IMR-90 (cell line): ENCODE data around the gene CCR3. TPM values are rescaled to one million over a fixed set of nuclear protein-coding genes. Genes with fewer than 3 reads are reported as not detected.

ENCODE experiments used
- ATAC-seq: fragments of 200-7000 bp; cut with Tn5 transposase; 2 replicates; pipeline ENCODE4 v1.9.1; 2020; ENCODE audit warnings: low read depth, mild to moderate bottlenecking, moderate library complexity
- BruUV-seq: library from RNA; stranded (reverse); fragments of 400-500 nt; replicated peaks from 2 replicates; lab custom pipeline; 2021; lab: Mats Ljungman, UMichigan
- CTCF ChIA-PET: fragments of 300-600 bp; formaldehyde crosslinking; extraction: SDS; loops from one replicate; lab custom pipeline; 2021; ENCODE audit warnings: antibody characterized with exemption; lab: Yijun Ruan, JAX
- POLR2A ChIA-PET: fragments of 300-600 bp; sonication (Branson Sonifier 250); formaldehyde crosslinking; loops from one replicate; lab custom pipeline; 2022; ENCODE audit warnings: antibody characterized with exemption; ENCODE audit not compliant: unreplicated experiment; lab: Charles Lee
- DNase-seq: peaks from one replicate; pipeline ENCODE4 v3.0.0; 2013
- H2AFZ ChIP-seq: replicated peaks from 2 replicates; pipeline ENCODE3; 2013; ENCODE audit warnings: low read length, mild to moderate bottlenecking; ENCODE audit not compliant: poor library complexity
- H2AK5ac ChIP-seq: 2 replicates; pipeline ENCODE4 v1.6.1; 2013; ENCODE audit warnings: low read depth, low read length, inconsistent platforms
- H2AK9ac ChIP-seq: replicated peaks from 2 replicates; pipeline ENCODE3; 2013; ENCODE audit warnings: mild to moderate bottlenecking, low read depth, low read length, moderate library complexity; ENCODE audit not compliant: poor library complexity
- H2BK120ac ChIP-seq: 2 replicates; pipeline ENCODE4 v1.6.1; 2013; ENCODE audit warnings: low read depth, low read length, inconsistent platforms
- H2BK15ac ChIP-seq: 3 replicates; pipeline ENCODE4 v1.6.1; 2013; ENCODE audit warnings: low read depth, low read length, inconsistent platforms
- H2BK20ac ChIP-seq: 2 replicates; pipeline ENCODE4 v1.6.1; 2013; ENCODE audit warnings: low read depth, mild to moderate bottlenecking, inconsistent platforms, low read length, moderate library complexity
- H2BK5ac ChIP-seq: 2 replicates; pipeline ENCODE4 v1.6.1; 2013; ENCODE audit warnings: mild to moderate bottlenecking, low read depth, low read length, inconsistent platforms; ENCODE audit not compliant: poor library complexity, severe bottlenecking
- H3K14ac ChIP-seq: replicated peaks from 2 replicates; pipeline ENCODE4 v1.6.1; 2013; ENCODE audit warnings: low read depth, low read length, inconsistent platforms
- H3K18ac ChIP-seq: 2 replicates; pipeline ENCODE4 v1.6.1; 2013; ENCODE audit warnings: low read depth, low read length, control low read depth
- H3K23ac ChIP-seq: 2 replicates; pipeline ENCODE4 v1.6.1; 2013; ENCODE audit warnings: low read depth, low read length, inconsistent platforms
- H3K27ac ChIP-seq: 2 replicates; pipeline ENCODE4 v1.5.1; 2013; ENCODE audit warnings: mild to moderate bottlenecking, control low read depth, low read length; ENCODE audit not compliant: insufficient read depth
- H3K27me3 ChIP-seq: 2 replicates; pipeline ENCODE4 v1.6.1; 2013; ENCODE audit warnings: low read length; ENCODE audit not compliant: control insufficient read depth, insufficient read depth
- H3K36me3 ChIP-seq: 2 replicates; pipeline ENCODE4 v1.6.1; 2013; ENCODE audit warnings: low read length, mixed read lengths; ENCODE audit not compliant: control insufficient read depth, insufficient read depth
- H3K4ac ChIP-seq: 2 replicates; pipeline ENCODE4 v1.6.1; 2013; ENCODE audit warnings: low read depth, low read length, inconsistent platforms
- H3K4me1 ChIP-seq: 2 replicates; pipeline ENCODE4 v1.6.1; 2013; ENCODE audit warnings: low read length, mixed read lengths; ENCODE audit not compliant: control insufficient read depth, insufficient read depth
- H3K4me2 ChIP-seq: 2 replicates; pipeline ENCODE4 v1.6.1; 2013; ENCODE audit warnings: low read depth, mild to moderate bottlenecking, control low read depth, low read length, moderate library complexity
- H3K4me3 ChIP-seq: 2 replicates; pipeline ENCODE4 v1.5.1; 2013; ENCODE audit warnings: low read depth, mild to moderate bottlenecking, control low read depth, low read length, moderate library complexity; ENCODE audit not compliant: insufficient read depth
- H3K56ac ChIP-seq: 2 replicates; pipeline ENCODE4 v1.6.1; 2013; ENCODE audit warnings: low read length, inconsistent platforms; ENCODE audit not compliant: insufficient read depth; ENCODE audit errors: extremely low read depth
- H3K79me1 ChIP-seq, 2 experiments: 2 replicates each; pipeline ENCODE4 v1.6.1; 2013; ENCODE audit warnings: low read length in 2 of 2, inconsistent platforms in 1 of 2, low read depth in 1 of 2
- H3K9ac ChIP-seq: 2 replicates; pipeline ENCODE4 v1.6.1; 2013; ENCODE audit warnings: low read depth, low read length, control low read depth
- H3K9me1 ChIP-seq: 2 replicates; pipeline ENCODE4 v1.6.1; 2013; ENCODE audit warnings: low read length, inconsistent platforms; ENCODE audit not compliant: insufficient read depth
- H3K9me3 ChIP-seq: 2 replicates; pipeline ENCODE4 v1.6.1; 2013; ENCODE audit warnings: low read length; ENCODE audit not compliant: control insufficient read depth, insufficient read depth
- H4K20me1 ChIP-seq: 2 replicates; pipeline ENCODE4 v1.6.1; 2013; ENCODE audit warnings: low read length, inconsistent platforms; ENCODE audit not compliant: insufficient read depth
- H4K5ac ChIP-seq: 2 replicates; pipeline ENCODE4 v1.6.1; 2013; ENCODE audit warnings: mild to moderate bottlenecking, low read depth, low read length, control low read depth
- H4K8ac ChIP-seq, 2 experiments: 2 replicates each; pipeline ENCODE4 v1.6.1; 2013; ENCODE audit warnings: low read depth in 2 of 2, low read length in 2 of 2, control low read depth in 1 of 2, inconsistent platforms in 1 of 2
- H4K91ac ChIP-seq: 2 replicates; pipeline ENCODE4 v1.6.1; 2013; ENCODE audit warnings: low read depth, low read length, inconsistent platforms; ENCODE audit not compliant: insufficient read depth
- BHLHE40 ChIP-seq: fragments of 150-350 bp; IDR thresholded peaks from 2 replicates; pipeline ENCODE4 v1.6.1; 2016; ENCODE audit warnings: mild to moderate bottlenecking, low read depth, low read length
- CEBPB ChIP-seq: IDR thresholded peaks from 2 replicates; pipeline ENCODE4 v1.6.1; 2012; ENCODE audit warnings: low read depth, low read length, improper control_type of control experiment
- CHD1 ChIP-seq: IDR thresholded peaks from 2 replicates; pipeline ENCODE4 v1.6.1; 2012; ENCODE audit warnings: low read depth, low read length, improper control_type of control experiment
- FOS ChIP-seq: fragments of 150-350 bp; IDR thresholded peaks from 2 replicates; pipeline ENCODE4 v1.6.1; 2016; ENCODE audit warnings: low read depth, low read length
- MAFK ChIP-seq: IDR thresholded peaks from 2 replicates; pipeline ENCODE4 v1.6.1; 2012; ENCODE audit warnings: low read depth, low read length, improper control_type of control experiment
- MAZ ChIP-seq: IDR thresholded peaks from 2 replicates; pipeline ENCODE4 v1.6.1; 2012; ENCODE audit warnings: low read depth, mild to moderate bottlenecking, low read length, improper control_type of control experiment, moderate library complexity, borderline replicate concordance
- MXI1 ChIP-seq: IDR thresholded peaks from 2 replicates; pipeline ENCODE4 v1.6.1; 2012; ENCODE audit warnings: low read depth, mild to moderate bottlenecking, low read length, moderate library complexity, borderline replicate concordance
- NFE2L2 ChIP-seq: fragments of 150-350 bp; IDR thresholded peaks from 2 replicates; pipeline ENCODE4 v1.6.1; 2016; ENCODE audit warnings: low read depth, mild to moderate bottlenecking, low read length
- POLR2A ChIP-seq: IDR thresholded peaks from 2 replicates; pipeline ENCODE4 v1.6.1; 2012; ENCODE audit warnings: mild to moderate bottlenecking, low read depth, low read length
- RAD21 ChIP-seq: IDR thresholded peaks from 2 replicates; pipeline ENCODE4 v1.6.1; 2012; ENCODE audit warnings: low read length, improper control_type of control experiment
- RCOR1 ChIP-seq: IDR thresholded peaks from 2 replicates; pipeline ENCODE4 v1.6.1; 2012; ENCODE audit warnings: mild to moderate bottlenecking, low read length, improper control_type of control experiment; ENCODE audit not compliant: insufficient replicate concordance
- RFX5 ChIP-seq: IDR thresholded peaks from 2 replicates; pipeline ENCODE4 v1.8.0; 2012; ENCODE audit warnings: low read depth, mild to moderate bottlenecking, low read length, moderate library complexity
- SMC3 ChIP-seq: fragments of 150-350 bp; IDR thresholded peaks from 2 replicates; pipeline ENCODE4 v1.6.1; 2016; ENCODE audit warnings: low read depth, mild to moderate bottlenecking, antibody characterized with exemption, low read length, moderate library complexity
- WGBS, 2 experiments: methylation state at CpG; one replicate each; pipeline versions ENCODE4 v1.1.5 to v1.1.7; 2013; ENCODE audit warnings: missing lambda C conversion rate in 2 of 2; ENCODE audit not compliant: insufficient read length in 1 of 2; ENCODE audit errors: extremely low coverage in 2 of 2; 5-methylcytosine and 5-hydroxymethylcytosine counted together
- dilution Hi-C: fragments of 300-500 bp; cut with HindIII; formaldehyde crosslinking; loops from one replicate; pipeline ENCODE4 v1.14.3; 2018; ENCODE audit warnings: low sequenced_read_pairs; ENCODE audit not compliant: unreplicated experiment
- in situ Hi-C: fragments of 300-500 bp; cut with MboI; formaldehyde crosslinking; loops from 3 replicates; pipeline ENCODE4 v1.14.3; 2019; ENCODE audit warnings: low sequenced_read_pairs, inconsistent platforms, mixed read lengths
- intact Hi-C: fragments of 100-400 bp; cut with micrococcal nuclease; formaldehyde crosslinking; loops from 2 replicates; pipeline ENCODE4 v1.10.0; 2022
- polyA plus RNA-seq, 3 experiments: library from polyadenylated mRNA; depleted of rRNA; stranded (reverse); fragments of >200 nt; gene quantifications; 2 replicates each; pipeline ENCODE4 v1.2.3, GENCODE V29; 2012; ENCODE audit warnings: low replicate concordance in 1 of 3
- total RNA-seq: library from RNA; depleted of rRNA; stranded (reverse); fragments of >200 nt; gene quantifications from 2 replicates; pipeline ENCODE4 v1.2.3, GENCODE V29; 2012
- TF ChIP-seq, protein P1 (sequence below): fragments of 150-350 bp; IDR thresholded peaks from 2 replicates; pipeline ENCODE4 v1.6.1; 2017; ENCODE audit warnings: mild to moderate bottlenecking, antibody characterized with exemption, low read length, low read depth
- TF ChIP-seq, protein P2 (sequence below): fragments of 150-350 bp; IDR thresholded peaks from 2 replicates; pipeline ENCODE4 v1.6.1; 2016; ENCODE audit warnings: low read depth, mild to moderate bottlenecking, low read length, moderate library complexity, borderline replicate concordance
- TF ChIP-seq, protein P3 (sequence below): conservative IDR thresholded peaks from 2 replicates; pipeline ENCODE4 v1.5.1; 2012; ENCODE audit warnings: mild to moderate bottlenecking, low read depth, low read length, improper control_type of control experiment

CCR3 gene
- total and polyA plus RNA-seq, 2 of the 4 experiments (the other 2 are of a cell fraction): not detected

- H3K36me3 ChIP-seq: no peaks in the 10 kb centered on the region
- no peak overlapping the region for H3K56ac ChIP-seq
- peaks cover 25% of the 10 kb centered on the region; the same call in 1 of the 2 replicates for H3K27me3 ChIP-seq
- H2BK15ac ChIP-seq: no peak overlapping the region
- no peaks in the 10 kb centered on the region for H3K79me1 ChIP-seq
- H2BK120ac ChIP-seq: no peak overlapping the region
- no peak overlapping the region for H2AK5ac ChIP-seq
- H3K23ac ChIP-seq: no peak overlapping the region
- no peak overlapping the region for H3K18ac ChIP-seq
- intact Hi-C loops: no loop called here
- H3K9me1 ChIP-seq: 0 out of 2 replicates have a peak, but pooled peaks cover 3% of the 10 kb centered on the region
- no peak overlapping the region for H4K5ac ChIP-seq
- ATAC-seq (no peak), DNase-seq (no peak)
- H3K9me3 ChIP-seq: no peaks in the 10 kb centered on the region
- CTCF ChIA-PET: no interaction called here
- in situ Hi-C loops: no loop called here
- no peak overlapping the region for H3K4me3 ChIP-seq
- no peak overlapping the region for H4K91ac ChIP-seq
- no peak overlapping the region for H4K8ac ChIP-seq
- H3K4ac ChIP-seq: no peak overlapping the region
- H3K27ac ChIP-seq: no peak overlapping the region
- no peak overlapping the region for H2AFZ ChIP-seq
- no peak overlapping the region for H2BK5ac ChIP-seq
- POLR2A ChIA-PET: no interaction called here
- dilution Hi-C loops: no loop called here
- no peak overlapping the region for H3K4me2 ChIP-seq
- H3K4me1 ChIP-seq: peaks cover 18% of the 10 kb centered on the region
- no peak overlapping the region for H3K14ac ChIP-seq
- H2BK20ac ChIP-seq: no peak overlapping the region
- no TSS peak for BruUV-seq
- H2AK9ac ChIP-seq: no peak overlapping the region
- 40% methylated on average over 1 of the region's 4 CpGs; no CpG with 5 or more reads in 1 of the 2 experiments for WGBS, 2 experiments
- H3K9ac ChIP-seq: no peak overlapping the region
- TF ChIP-seq MAFK (no peak), RFX5 (no peak), CEBPB (no peak), BHLHE40 (no peak), NFE2L2 (no peak), RCOR1 (no peak), RAD21 (no peak), CHD1 (no peak), MAZ (no peak), FOS (no peak), SMC3 (no peak), POLR2A (no peak), MXI1 (no peak)
- TF ChIP-seq, protein P1, sequence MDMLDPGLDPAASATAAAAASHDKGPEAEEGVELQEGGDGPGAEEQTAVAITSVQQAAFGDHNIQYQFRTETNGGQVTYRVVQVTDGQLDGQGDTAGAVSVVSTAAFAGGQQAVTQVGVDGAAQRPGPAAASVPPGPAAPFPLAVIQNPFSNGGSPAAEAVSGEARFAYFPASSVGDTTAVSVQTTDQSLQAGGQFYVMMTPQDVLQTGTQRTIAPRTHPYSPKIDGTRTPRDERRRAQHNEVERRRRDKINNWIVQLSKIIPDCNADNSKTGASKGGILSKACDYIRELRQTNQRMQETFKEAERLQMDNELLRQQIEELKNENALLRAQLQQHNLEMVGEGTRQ: no peak
- TF ChIP-seq, protein P2, sequence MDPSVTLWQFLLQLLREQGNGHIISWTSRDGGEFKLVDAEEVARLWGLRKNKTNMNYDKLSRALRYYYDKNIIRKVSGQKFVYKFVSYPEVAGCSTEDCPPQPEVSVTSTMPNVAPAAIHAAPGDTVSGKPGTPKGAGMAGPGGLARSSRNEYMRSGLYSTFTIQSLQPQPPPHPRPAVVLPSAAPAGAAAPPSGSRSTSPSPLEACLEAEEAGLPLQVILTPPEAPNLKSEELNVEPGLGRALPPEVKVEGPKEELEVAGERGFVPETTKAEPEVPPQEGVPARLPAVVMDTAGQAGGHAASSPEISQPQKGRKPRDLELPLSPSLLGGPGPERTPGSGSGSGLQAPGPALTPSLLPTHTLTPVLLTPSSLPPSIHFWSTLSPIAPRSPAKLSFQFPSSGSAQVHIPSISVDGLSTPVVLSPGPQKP: no peak
- TF ChIP-seq, protein P3, sequence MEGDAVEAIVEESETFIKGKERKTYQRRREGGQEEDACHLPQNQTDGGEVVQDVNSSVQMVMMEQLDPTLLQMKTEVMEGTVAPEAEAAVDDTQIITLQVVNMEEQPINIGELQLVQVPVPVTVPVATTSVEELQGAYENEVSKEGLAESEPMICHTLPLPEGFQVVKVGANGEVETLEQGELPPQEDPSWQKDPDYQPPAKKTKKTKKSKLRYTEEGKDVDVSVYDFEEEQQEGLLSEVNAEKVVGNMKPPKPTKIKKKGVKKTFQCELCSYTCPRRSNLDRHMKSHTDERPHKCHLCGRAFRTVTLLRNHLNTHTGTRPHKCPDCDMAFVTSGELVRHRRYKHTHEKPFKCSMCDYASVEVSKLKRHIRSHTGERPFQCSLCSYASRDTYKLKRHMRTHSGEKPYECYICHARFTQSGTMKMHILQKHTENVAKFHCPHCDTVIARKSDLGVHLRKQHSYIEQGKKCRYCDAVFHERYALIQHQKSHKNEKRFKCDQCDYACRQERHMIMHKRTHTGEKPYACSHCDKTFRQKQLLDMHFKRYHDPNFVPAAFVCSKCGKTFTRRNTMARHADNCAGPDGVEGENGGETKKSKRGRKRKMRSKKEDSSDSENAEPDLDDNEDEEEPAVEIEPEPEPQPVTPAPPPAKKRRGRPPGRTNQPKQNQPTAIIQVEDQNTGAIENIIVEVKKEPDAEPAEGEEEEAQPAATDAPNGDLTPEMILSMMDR: no peak
- no peaks in the 10 kb centered on the region for H4K20me1 ChIP-seq
Measured at GRCh38 chr3:46213201-46213600, 29.1 kb upstream of the CCR3 start.
